Ammon's horn (tissue), 1 donor: ENCODE results near the gene SECISBP2.

ENCODE experiments used
- DNase-seq: peaks from one replicate; pipeline ENCODE4 v3.0.0-alpha.2; 2016; ENCODE audit warnings: low spot score

Gene SECISBP2

DNA sequence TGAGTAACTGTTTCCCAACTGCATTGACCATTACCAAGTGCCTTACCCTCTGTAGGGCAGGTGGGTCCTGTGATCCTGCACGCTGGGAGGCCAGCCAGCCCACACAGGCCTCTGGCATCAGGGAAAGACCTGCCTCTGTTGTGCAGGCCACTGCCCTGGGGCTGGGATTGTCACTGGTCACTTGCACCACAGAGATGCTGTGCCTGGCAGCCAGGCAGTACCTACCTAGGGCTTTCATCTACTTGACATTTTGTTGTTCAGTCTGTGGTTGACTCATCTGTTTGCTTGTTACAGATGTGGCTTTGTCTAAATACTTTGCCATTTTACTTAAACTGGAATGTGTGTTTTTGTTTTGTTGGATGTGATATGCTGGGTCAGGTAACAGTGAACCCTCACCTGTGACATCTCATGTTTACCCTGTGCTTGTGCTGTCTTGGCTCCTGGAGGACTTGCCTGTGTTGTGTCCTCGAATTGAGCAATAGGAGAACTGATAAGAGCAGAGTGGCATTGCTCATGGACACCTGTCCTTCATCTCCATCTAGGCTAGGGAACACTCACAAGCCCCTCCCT is 32.8 kb downstream of the SECISBP2 start:
- no peak for DNase-seq

GRCh38 chr9:89351584-89352300 is 33.4 kb downstream of the SECISBP2 start:
- no peak for DNase-seq

GRCh38 chr9:89352451-89352850 is 34.2 kb downstream of the SECISBP2 start:
- no peak for DNase-seq

DNA sequence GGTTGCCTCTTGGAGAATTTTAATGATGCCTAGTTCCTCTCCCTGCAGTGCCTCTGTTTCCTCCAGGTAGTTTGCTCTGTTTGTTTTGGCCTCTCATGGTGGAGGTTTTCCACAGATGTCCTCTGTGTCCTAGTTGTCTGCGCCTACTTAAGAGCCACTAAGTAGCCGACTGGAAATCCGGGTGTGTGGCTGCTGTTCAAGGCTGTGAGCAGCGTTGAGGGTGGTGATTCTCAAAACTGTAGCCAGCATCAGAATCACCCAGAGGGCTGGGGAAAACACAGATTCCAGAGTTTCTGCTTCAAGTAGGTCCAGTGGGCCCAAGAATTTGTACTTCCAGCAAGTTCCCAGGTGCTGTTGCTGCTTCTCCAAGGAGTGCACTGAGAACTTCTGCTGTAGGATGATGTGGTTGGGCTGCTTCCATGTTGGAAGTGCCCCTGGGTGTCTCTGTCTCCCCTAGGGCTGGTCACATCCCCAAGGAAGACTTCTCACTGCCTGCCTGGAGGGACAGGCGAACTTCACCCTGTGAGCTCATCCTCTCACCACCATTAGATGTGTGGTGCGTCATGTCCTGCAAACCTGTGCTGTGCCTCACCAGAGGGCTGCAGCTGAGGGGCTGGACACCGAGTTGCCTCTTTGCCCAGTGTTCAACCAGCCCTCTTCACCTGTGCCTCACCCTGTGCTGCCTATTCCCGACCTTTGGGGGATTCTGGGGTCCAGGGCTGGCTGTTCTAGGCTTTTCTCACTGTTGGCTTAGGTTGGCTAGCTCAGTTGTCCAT is 34.8 kb downstream of the SECISBP2 start:
- DNase-seq: no peak

GRCh38 chr9:89353989-89354388 is 35.7 kb downstream of the SECISBP2 start:
- peak; percentile 68 for DNase-seq

DNA sequence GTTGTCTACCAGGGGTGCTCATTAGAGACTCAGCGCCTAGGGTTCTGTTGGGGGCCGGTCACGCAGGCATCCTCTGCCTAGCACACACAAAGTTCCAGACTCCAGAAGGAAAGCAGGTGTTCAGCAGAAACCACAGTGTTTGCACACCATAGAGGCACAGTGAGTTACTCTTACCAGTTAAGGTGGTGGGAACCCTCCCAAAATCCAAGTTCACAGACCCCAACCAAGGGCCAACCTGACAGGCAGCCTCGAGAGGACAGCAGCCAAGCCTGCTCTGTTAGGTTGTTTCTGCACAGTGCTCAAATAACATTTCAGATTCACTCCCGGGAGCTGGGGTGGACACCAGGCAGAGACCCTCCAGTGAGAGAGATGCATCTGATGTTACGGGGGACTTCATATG is 36.2 kb downstream of the SECISBP2 start:
- no peak for DNase-seq

DNA sequence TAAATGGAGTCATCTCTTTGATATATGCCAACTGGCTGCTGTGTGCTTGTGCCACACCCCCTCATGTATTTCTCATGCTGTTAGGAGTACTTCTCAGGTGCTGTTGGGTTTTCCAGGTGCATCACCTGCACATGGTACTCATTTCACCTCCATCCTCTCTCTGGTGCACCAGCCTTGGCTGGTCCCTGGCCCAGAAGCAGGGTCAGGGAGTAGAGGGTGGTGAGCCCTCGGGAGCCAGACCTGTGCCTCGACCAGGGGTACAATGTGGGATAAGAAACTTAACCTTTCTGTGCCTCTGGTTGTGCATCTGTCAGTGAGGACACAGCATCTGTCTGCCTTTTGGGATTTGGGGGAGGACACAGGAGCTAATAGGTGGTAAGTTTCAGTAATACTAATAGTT is 38.5 kb downstream of the SECISBP2 start:
- DNase-seq: no peak

GRCh38 chr9:89357331-89358197 is 39.3 kb downstream of the SECISBP2 start:
- no peak for DNase-seq

DNA sequence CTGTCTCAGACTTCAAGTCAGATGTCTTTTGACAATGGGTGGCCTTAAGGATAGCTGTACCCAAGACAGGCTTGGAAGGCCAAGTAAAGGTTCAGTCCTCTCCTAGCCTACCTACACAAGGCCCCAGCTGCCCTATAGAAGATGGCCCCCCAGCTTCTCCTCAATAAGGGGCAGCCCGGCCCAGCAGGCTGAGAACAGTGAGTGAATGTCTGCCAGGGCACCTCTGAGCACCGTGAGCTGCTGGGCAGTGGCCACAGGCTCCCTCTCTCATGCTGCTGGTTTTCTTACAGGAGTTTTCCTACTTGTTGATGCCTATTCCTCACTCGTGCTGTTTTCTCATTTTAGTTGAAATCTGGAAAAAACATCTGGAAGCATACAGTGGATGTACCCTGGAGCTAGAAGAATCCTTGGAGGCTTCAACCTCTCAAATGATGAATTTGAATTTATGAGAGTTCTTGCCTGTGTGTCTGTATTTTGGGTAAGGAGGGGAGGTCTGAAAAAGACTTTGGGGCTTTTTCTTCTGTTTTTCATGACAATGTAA is 40.1 kb downstream of the SECISBP2 start:
- DNase-seq: no peak

- peak; percentile 76 for DNase-seq
Measured at GRCh38 chr9:89358985-89359384, 40.7 kb downstream of the SECISBP2 start.

- DNase-seq: no peak
Measured at GRCh38 chr9:89359751-89360261, 41.5 kb downstream of the SECISBP2 start.

DNA sequence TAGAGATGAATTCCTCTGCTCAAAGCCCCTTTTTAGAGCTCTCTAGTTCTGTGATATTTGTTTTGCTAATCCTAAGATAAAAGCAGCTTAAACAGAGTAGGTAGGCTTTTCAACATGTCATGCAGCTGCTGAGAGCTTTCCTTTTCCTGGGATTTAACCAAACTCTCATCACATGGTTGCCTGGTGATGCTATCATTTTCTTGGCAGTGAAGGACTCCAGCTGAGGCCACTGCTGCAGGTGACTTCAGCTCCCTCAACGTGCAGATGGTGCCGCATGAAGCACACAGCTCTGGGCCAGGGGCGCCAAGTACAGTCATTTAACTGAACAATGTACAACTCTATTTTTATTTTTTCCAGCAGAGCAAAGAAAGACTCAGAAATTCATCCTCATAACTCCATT is 42.2 kb downstream of the SECISBP2 start:
- peak; percentile 45 for DNase-seq

- DNase-seq: no peak
Measured at GRCh38 chr9:89361031-89361430, 42.7 kb downstream of the SECISBP2 start.

DNA sequence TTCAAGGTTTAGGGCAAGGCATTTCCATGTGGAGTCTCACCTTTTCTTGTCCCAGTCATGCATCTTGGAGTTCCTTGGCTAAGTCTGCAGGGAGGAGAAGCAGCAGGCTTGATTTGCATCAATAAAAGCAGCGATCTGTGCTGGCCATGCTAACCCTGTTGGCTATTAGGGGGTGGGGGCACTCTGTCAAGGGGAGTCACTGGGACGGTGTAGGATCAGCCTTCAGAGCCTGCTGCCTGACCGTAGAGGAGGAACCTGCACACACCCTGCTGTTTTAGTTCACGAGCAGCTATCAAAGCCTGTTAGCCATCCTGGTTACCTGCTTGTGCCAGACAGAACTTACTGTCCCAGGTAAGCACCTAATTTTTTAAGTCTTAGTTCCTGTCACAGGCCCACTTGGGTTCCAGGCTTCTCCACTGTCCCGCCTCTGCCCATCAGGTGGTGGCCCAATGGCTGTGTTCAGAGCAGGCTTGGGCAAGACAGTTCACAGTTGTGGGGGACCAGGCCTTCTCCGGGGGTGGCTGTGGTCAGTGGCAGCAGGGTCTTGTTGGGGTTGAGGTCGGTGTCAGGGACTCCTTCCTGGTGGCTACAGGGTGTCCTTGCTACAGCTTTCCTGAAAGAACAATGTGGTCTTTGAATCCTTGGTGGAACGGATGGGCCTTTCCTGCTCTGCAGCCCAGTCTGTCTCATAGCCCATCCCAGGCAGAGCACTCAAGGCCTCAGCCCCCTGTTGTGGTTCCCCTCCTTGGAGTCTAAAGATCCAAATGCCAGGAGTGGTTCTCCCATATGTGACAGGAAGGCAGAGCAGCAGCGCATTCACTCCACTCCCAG is 43.7 kb downstream of the SECISBP2 start:
- peak; percentile 42 for DNase-seq

- no peak for DNase-seq
Measured at GRCh38 chr9:89362647-89363310, 44.5 kb downstream of the SECISBP2 start.

GRCh38 chr9:89363311-89363670 is 45.0 kb downstream of the SECISBP2 start:
- no peak for DNase-seq

- DNase-seq: no peak
Measured at GRCh38 chr9:89363921-89364665, 45.8 kb downstream of the SECISBP2 start.

DNA sequence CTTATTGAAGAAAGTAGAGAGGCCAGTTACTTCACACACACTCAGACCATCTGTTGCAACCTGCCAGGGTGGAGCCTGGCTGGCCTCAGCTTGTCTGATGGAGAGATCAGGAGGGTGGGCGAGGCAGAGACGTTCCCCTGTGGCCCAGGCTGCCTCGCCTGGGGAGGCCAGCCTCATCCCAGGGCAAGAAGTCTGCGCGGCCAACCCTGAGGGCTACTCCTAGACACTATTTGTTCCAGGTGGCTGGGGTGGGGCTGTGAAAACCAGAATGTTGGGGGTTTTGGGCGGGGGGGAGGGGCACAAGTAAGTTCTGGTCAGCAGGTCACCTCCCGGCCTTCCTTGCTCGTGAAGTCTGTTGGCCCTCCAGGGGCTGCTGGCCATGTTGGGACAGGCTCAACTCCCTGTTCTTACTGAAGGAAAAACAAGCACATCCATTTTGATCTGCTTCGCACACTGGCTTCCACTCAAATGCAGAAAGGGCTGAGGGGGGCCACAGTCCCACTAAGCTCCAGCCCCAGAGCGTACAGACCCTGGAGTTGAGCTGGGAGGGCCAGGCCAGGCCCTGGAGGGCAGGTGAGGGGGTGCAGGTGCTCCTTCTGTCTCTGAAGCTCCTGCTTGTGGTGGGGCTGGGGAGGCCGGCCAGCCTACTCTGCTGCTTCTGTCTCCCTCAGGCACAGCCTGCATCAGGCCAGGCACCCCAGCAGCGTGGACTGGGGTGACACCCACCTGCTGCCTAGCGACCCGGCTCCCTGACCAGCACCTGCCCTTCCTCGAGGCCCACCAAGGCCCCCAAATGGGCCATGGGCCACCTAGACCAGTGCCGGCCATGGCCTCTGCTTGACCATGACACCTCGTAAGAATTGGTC is 46.6 kb downstream of the SECISBP2 start:
- DNase-seq: no peak

GRCh38 chr9:89365532-89365912 is 47.2 kb downstream of the SECISBP2 start:
- no peak for DNase-seq
